ENCODE data around the gene PIK3R2.
"Not testable (repeated sequence)": the region's sequence is repeated elsewhere in the genome, so short reads cannot be mapped to it uniquely, and the experiment has no call there.

Gene PIK3R2

DNA sequence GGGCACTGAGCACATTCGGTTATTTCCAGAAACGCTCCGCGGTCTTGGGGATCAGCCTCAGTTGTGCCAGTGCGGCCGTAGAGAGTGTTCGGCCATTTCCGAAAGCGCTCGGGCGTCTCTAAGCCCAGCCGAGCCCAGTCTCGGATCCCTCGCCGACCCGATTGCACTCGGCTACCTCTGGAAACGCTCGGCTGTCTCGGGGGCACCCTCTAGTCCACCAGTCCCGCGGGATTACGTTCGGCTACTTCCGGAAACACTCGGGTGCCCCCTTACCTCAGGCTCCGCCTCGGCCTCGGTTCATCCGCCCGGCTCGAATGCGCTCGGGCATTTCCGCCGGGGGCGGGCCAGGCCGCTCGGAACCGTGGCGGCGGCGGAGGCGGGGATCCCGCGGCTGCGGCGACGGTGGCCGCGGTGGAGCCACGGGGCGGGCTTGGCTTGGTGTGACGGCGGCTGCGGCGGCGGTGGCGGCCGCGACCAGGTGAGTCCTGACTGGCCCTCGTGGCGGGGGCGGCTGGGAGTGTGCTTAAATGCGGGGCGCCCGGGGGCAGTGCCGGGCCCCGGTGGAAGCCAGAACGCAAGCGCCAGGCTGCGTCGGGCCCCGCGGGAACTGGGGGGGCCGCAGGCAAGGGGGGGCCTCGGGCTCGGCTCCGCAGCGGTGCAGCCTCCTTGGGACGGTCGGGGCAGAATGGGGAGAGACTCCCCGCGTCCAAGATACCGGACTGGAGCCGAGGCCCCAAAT is at the start of gene PIK3R2:
PIK3R2 (plus strand) TSS at position 347 of the 739 bp plus-strand sequence. CDS start 2,717 bp downstream, outside the sequence.
- DNase-seq (ENCODE audit: low read depth): peak; percentile 84

DNA sequence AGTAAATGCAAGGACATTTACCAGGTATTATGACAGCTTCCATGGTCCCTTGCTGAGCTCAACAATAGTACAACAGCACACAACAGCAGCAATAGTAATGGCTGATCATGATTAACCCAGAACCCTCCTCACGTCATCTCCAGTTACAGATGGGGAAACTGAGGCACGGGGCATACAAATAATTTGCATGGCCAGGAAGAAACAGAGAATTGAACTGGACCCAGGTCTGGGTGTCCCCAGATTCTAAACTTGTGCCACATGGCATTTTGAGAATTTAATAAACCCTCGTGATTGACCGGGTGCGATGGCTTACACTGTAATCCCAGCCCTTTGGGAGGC is 48.2 kb upstream of the PIK3R2 start:
- no peak for DNase-seq (ENCODE audit: low read depth)

DNA sequence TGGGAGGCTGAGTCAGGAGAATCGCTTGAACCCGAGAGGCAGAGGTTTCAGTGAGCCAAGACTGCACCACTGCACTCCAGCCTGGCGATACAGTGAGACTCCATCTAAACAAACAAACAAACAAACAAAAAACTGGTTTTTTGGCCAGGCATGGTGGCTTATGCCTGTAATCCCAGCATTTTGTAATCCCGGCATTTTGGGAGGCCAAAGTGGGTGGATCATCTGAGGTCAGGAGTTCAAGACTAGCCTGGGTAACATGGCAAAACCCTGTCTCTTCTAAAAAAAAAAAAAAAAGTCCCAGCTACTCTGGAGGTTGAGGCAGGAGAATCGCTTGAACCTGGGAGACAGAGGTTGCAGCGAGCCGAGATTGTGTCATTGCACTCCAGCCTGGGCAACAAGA is 47.7 kb upstream of the PIK3R2 start:
- not testable (repeated sequence) for DNase-seq (ENCODE audit: low read depth)

GRCh38 chr19:18107235-18107634 is 45.7 kb upstream of the PIK3R2 start:
- DNase-seq (ENCODE audit: low read depth): no peak

GRCh38 chr19:18108897-18109296 is 44.1 kb upstream of the PIK3R2 start:
- DNase-seq (ENCODE audit: low read depth): no peak

DNA sequence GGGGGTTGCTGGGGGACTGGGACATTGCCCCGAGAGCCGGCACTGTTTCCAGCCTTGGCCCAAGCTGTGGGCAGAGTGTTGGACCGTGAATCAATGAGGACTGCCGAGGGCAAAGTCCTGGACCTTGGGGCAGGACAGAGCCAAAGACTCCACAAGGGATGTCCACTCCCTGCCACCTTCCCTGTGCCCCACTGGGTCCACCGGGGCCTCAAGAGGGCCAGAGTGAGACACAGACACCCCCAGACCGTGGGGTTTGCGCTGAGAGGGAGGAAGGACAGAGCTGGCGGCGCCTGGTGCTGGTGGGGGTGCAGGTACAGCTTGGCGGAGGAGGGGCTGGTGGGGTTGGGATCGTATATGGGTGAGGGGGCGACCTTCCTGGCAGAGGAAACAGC is 43.6 kb upstream of the PIK3R2 start:
- DNase-seq (ENCODE audit: low read depth): no peak

DNA sequence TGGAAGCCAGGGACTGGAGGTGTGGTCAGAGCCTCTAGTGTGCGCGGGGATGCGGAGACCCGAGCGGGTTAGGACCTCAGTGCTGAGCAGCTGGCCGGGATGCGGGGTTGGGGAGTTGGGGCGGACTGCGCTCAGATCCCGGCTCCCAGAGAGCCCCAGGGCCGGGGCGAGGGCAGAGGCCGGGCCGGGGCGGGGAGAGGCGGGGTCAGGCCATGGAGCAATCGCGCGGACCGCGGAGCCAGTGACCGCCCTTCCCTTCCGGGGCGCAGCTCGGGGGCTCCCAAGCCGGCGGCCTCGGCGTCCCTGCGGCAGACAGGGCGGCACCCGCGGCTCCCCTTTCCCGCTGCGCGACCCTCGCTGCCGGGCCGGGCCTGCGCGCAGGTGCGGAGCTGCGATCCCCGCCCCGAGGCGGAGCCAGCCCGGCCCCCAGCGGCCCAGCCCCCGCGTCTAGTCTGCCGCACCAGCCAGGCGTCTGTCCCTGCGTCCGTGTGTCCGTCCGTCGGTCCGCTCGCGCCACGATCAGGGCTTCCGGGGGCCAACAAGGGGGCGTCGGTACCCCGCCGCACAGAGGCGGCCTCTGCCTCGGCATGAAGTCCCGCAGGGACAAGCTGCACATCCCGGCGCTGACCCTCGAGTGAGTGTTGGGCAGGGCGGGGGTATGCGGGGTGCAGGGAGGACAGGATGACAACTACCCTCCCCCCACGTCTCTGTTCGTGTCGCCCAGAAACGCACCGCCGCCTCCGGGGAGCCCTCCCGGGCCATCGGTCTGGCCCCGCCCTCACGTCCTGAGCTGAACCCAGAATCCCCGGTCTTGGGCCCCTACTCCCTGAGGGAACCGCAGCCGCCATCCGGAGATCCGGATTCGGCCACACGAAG is 43.0 kb upstream of the PIK3R2 start:
- no peak for DNase-seq (ENCODE audit: low read depth)

DNA sequence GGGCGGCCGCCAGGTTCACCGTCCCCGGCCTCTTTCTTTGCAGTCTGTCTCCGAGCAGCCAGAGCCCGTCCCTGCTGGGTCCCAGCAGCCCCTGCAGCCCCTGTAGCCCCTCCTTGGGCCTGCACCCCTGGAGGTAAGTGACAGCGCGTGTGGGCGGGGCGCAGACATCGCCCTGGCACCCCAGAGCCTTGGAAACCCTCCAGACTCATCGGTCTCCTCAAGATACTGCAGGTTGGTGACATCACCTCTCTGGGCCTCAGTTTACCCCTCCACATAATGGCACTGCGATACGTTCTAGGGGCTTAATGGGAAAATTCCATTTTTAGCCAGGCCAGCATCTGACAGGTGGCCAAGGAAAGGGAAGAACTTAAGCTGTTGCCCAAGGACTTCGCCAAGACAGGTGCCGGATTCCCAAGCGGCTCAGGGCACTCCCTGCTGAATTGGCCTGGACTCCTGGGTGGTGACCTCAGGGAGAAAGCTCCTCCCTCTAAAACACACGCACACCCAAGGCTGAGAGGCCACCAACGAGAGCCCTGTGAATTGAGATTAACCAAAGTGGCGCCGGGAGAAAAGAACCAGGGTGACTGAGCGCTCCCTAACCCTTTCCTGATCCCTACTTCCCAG is 42.2 kb upstream of the PIK3R2 start:
- no peak for DNase-seq (ENCODE audit: low read depth)

- DNase-seq (ENCODE audit: low read depth): no peak
Observed at GRCh38 chr19:18112989-18113478, 39.9 kb upstream of the PIK3R2 start.

DNA sequence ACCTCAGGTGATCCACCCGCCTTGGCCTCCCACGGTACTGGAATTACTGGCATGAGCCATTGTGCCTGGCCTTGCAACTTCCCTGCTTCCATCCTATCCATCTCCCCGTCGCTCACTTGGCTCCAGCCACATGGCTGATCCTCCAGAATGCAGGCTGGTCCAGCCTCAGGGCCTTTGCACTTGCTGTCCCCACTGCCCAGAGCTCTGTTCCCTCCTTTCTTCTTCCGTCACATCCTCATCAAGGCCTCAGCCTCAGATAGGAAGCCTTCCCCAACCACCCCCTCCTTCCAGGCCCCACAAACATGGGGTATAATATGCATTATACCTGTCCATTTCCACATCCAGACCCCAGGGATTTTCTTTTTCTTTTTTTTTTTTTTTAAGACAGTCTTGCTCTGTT is 39.1 kb upstream of the PIK3R2 start:
- no peak for DNase-seq (ENCODE audit: low read depth)

GRCh38 chr19:18114483-18114882 is 38.5 kb upstream of the PIK3R2 start:
- no peak for DNase-seq (ENCODE audit: low read depth)

- DNase-seq (ENCODE audit: low read depth): no peak
Observed at GRCh38 chr19:18117364-18117691, 35.6 kb upstream of the PIK3R2 start.

GRCh38 chr19:18117692-18118378 is 35.1 kb upstream of the PIK3R2 start:
- no peak for DNase-seq (ENCODE audit: low read depth)

DNA sequence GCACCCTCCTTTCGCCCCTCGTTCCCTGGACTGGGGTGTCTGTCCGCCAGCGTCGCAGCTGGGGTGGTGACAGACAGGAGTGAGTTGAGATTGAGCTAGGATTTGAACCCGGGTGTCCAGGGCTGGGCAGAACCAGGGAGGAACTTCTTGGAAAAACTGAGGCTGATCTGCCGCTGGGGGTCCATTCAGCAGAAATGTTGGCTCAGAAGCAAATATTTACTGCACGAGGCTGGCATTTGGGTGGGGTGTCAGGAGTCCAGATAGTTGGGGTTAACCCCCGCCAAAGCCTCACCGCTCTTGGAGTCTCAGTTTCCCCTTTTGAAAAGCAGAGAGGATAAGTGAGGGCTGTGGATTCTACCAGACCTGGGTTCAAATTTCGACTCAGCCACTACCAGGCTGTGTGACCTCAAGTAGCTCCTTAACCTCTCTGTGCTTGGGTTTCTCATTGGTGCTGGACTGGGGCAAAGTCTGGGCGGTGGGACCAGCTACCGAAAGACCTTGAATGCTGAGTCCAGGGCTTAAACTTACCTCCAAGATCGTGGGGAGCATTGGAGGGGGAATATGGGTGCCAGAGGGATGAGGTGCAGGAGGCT is 34.4 kb upstream of the PIK3R2 start:
- DNase-seq (ENCODE audit: low read depth): no peak

GRCh38 chr19:18119013-18119716 is 33.8 kb upstream of the PIK3R2 start:
- no peak for DNase-seq (ENCODE audit: low read depth)

DNA sequence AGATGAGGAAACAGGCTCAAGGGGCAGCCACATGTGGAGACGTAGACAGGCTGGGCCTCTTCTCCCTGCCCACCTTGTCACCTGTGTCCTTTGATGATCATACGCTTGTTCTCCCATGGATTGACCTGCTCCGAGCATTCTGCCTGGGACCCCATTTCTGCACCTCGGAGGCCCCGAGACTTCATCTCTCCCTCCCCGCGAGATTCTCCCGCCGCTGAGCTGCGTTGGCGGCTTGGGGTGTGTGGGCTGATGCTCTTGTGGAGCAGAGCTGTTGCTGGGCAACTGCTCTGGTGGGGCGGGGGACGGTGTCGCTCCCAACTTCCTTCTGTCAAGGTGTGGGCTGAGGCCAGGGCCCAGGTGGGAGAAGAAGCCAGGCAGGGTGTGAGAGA is 33.3 kb upstream of the PIK3R2 start:
- DNase-seq (ENCODE audit: low read depth): no peak

GRCh38 chr19:18120127-18120526 is 32.8 kb upstream of the PIK3R2 start:
- no peak for DNase-seq (ENCODE audit: low read depth)

- no peak for DNase-seq (ENCODE audit: low read depth)
Observed at GRCh38 chr19:18121166-18121565, 31.8 kb upstream of the PIK3R2 start.

DNA sequence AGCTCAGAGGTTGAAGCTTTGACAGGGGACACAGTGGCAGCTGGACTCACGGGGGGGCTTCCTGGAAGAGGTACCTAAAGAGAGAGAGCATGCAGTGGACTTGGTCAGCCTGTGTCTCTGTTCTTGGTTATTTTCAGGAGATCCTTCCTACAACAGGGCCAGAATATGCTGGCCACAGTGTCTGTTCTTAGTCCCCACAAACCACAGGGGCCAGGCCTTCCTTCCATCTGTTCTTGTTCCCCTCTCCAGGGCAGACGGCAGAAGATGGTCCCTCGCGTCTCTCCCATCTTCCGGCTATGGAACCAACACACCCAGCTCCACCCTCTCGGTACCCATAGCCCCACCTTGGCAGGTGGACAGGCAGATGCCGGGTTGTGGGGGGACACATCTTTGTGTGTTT is 30.5 kb upstream of the PIK3R2 start:
- no peak for DNase-seq (ENCODE audit: low read depth)

- DNase-seq (ENCODE audit: low read depth): no peak
Observed at GRCh38 chr19:18122860-18123795, 29.8 kb upstream of the PIK3R2 start.
